Fibroblast of villous mesenchyme (primary cell): ENCODE results near the gene L3MBTL4. TPM values are rescaled to one million over a fixed set of nuclear protein-coding genes. Genes with fewer than 3 reads are reported as not detected.
"Not testable (repeated sequence)": the region's sequence is repeated elsewhere in the genome, so short reads cannot be mapped to it uniquely, and the experiment has no call there.

Experiments used
- DNase-seq: peaks from one replicate; pipeline ENCODE4 v3.0.0-alpha.2; 2010; ENCODE audit warnings: low read depth
- H3K4me3 ChIP-seq: 2 replicates; pipeline ENCODE4 v1.5.1; 2011; ENCODE audit warnings: low read depth, mild to moderate bottlenecking, low read length
- CTCF ChIP-seq: IDR thresholded peaks from 2 replicates; pipeline ENCODE4 v1.5.1; 2012; ENCODE audit warnings: low read depth, mild to moderate bottlenecking, low read length; ENCODE audit not compliant: insufficient read depth
- total RNA-seq: library from RNA; depleted of rRNA; stranded (reverse); fragments of >200 nt; gene quantifications from 2 replicates; pipeline ENCODE4 v1.2.3, GENCODE V29; 2012

The L3MBTL4 gene
- total RNA-seq, 1 donor, result not detected

- DNase-seq, result no peak
- no peak overlapping the region for H3K4me3 ChIP-seq
- no peak for TF ChIP-seq CTCF
These were observed 8.6 kb upstream of the L3MBTL4 start for GRCh38 chr18:6423289-6423688.

- DNase-seq, result peak; percentile 6
- TF ChIP-seq CTCF, result no peak
- peak overlapping the region; percentile 43 for H3K4me3 ChIP-seq
These were observed 491 bp downstream of the L3MBTL4 start for GRCh38 chr18:6414118-6414722.

- no peak for DNase-seq
- TF ChIP-seq CTCF, result no peak
- H3K4me3 ChIP-seq, result no peak overlapping the region
These were observed 1.1 kb downstream of the L3MBTL4 start for GRCh38 chr18:6413579-6414117.

GRCh38 chr18:6412933-6413472 lies 1.7 kb downstream of the L3MBTL4 start:
- DNase-seq, result no peak
- no peak overlapping the region for H3K4me3 ChIP-seq
- TF ChIP-seq CTCF, result no peak

GRCh38 chr18:6411382-6411781 lies 3.3 kb downstream of the L3MBTL4 start:
- no peak overlapping the region for H3K4me3 ChIP-seq
- DNase-seq, result no peak
- TF ChIP-seq CTCF, result no peak

- TF ChIP-seq CTCF, result no peak
- no peak overlapping the region for H3K4me3 ChIP-seq
- DNase-seq, result no peak
These were observed 4.8 kb downstream of the L3MBTL4 start for GRCh38 chr18:6409933-6410332.

- not testable (repeated sequence) for H3K4me3 ChIP-seq, DNase-seq
These were observed 6.2 kb downstream of the L3MBTL4 start for GRCh38 chr18:6408543-6408942.
